GM21381 (cell line): Measurements from ENCODE around the gene GPR180.

ENCODE experiments used
- ATAC-seq: cut with Tn5 transposase; IDR thresholded peaks from one replicate; pipeline ENCODE4 v1.9.1; 2021; ENCODE audit warnings: mild to moderate bottlenecking, moderate library complexity; ENCODE audit not compliant: unreplicated experiment

Gene GPR180

DNA sequence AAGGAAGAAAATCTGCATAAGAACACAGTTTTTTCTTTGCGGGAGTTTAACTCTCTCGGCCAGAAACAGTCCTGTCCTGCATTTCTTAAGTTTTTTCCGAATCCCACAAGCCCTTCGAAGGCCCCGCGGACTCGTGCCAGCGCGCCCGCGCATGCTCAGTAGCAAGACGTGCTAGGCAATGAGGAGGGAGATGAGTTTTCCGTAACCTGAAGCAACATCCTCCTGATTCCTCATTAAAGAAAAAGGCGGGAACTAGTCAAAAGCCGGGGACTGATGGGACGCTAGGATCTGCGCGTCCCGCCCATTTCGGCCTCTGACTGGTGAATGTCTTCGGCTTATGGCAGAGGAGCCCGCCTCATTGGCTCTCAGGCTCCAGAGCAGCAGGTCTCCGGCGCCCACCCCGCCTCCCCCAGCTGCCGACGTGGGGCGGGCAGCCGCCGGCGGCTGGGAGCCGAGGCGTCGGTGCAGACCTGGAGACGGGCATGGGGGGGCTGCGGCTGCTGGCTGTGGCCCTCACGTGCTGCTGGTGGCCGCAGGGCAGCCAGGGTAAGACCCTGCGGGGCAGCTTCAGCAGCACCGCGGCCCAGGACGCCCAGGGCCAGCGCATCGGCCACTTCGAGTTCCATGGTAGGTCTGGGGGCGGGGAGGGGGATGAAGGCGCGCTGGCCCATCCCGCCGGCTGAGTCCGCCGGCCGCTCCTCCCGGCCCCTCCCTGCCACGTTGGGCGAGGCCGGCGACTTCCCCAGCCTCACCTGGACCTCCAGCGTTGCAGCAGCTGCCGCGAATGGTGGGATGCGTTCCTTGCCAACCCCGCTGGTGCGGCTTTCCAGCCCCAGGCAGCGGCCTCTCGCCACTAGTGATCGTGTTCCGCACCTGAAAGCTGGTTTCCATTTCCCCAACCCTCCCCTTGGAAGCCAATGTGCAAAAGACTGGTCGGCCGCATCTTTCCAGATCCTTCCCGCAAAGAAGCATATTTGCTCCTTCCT, at the start of gene GPR180:
TSS of gene GPR180 (plus strand) at position 412 of the 986 bp plus-strand sequence. CDS start at position 483, 71 bp downstream.
- peak; percentile 99 for ATAC-seq

GRCh38 chr13:94552095-94552494, 49.6 kb upstream of the GPR180 start:
- ATAC-seq, result no peak

GRCh38 chr13:94553766-94554165, 47.9 kb upstream of the GPR180 start:
- no peak for ATAC-seq

DNA sequence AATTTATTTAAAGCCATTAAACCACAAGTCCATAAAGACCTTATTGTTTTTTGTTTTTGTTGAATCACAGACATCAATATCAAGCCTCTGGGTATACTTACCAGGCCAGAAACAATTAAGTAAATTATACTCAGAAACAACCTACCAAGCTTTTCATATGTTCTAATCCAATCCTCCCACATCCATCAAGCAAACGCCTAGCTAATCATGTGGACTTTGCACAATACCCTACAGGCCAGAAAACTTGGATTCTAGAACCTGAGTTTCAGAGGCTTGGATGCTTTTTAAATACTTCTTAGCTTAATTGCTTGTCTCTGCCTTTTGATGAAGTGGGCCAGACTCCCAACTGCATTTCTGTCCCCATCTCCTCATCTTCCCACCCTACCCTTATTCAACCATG, 45.6 kb upstream of the GPR180 start:
- no peak for ATAC-seq

GRCh38 chr13:94556621-94557020, 45.0 kb upstream of the GPR180 start:
- no peak for ATAC-seq

GRCh38 chr13:94557684-94558235, 43.9 kb upstream of the GPR180 start:
- no peak for ATAC-seq

DNA sequence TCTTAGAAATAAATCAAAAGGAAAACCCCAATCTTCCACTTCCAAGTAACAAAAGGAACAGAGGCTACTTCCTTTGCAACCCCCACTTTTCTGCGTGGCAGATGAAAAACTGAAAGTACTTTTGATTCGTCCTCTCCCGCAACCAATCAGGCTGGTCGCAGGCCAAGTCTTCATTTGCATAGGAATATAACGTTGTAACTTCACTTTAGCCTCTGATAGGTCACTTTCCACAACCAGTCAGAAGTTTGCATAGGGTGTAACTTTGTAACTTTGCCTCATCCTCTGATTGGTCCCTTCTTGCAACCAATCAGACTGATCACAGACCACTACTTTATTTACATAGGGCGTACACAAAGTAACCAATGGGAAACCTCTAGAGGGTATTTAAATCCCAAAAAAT, 42.9 kb upstream of the GPR180 start:
- no peak for ATAC-seq

- no peak for ATAC-seq
Measured at GRCh38 chr13:94559222-94559795, 42.3 kb upstream of the GPR180 start.

GRCh38 chr13:94560116-94560515, 41.5 kb upstream of the GPR180 start:
- ATAC-seq, result no peak

DNA sequence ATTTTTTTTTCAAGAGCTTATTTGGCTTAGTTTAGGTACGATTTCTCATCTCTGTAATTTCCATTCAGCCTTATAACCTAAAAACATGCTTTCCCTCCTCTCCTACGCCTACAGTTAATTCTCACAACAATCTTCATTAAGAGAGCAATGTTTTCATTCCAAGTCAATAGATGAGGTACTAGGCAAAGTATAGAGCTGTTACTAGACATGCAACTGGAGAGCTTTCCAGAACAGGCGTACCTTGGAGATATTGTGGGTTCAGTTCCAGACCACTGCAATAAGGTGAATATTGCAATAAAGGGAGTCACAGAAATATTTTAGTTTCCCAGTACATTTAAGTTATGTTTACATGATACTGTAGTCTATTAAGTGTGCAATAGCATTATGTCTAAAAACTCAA, 40.5 kb upstream of the GPR180 start:
- ATAC-seq, result no peak

DNA sequence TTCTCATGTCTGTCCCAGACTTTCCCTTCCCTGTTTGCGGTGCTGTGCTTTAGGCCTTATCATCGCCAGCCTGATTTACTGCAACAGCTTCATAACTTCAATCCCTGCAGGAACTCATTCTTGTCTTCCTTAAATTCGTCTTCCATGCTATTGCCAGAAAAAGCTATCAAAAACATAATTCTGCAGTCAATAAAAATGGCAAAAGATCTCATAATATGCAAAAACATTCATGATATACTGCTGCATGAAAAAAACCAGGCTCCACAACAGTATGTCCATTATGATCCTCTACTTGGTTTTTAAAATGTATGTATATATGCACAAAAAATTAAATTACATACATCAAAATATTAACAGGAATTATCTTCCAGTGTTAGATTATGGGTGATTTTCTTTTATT, 34.1 kb upstream of the GPR180 start:
- ATAC-seq, result no peak

GRCh38 chr13:94568443-94568842, 33.2 kb upstream of the GPR180 start:
- ATAC-seq, result no peak

- no peak for ATAC-seq
Measured at GRCh38 chr13:94569615-94570014, 32.0 kb upstream of the GPR180 start.

DNA sequence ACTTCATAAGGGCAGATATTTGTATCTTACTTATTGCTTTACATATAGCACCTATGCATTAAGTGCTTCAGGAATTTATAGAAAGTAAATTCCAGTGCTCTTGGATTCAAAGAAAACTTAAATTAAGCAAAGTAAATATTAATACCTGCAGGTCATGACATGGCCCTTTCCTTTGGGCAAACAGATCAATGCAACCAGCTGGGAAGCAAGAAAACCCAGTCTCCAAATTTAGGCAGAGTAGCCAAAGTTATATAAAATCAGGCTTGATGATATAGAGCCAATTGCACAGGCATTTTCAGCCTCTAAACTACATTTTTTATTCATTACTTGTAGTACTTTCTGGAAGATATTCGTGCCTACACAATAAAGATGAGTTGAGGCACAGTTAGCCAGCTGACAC, 22.6 kb upstream of the GPR180 start:
- no peak for ATAC-seq

DNA sequence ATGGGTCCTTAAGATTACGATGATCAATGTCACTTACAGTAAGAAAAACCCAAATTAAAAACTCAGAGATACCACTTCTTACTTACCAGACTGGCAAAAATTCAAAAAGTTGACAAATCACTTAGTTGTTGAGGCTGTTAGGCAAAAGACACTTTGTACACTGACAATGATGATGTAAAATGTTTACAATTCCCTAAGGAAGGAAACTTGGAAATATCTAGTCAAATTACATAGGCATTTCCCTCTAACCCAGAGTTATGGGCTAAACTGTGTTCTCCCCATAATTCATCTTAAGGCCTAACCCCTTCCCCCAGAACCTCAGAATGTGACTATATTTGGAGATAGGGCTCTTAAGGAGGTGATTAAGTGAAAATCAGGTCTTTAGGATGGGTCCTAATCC, 17.7 kb upstream of the GPR180 start:
- ATAC-seq, result no peak

- no peak for ATAC-seq
Measured at GRCh38 chr13:94585543-94586101, 16.0 kb upstream of the GPR180 start.

GRCh38 chr13:94586371-94586770, 15.3 kb upstream of the GPR180 start:
- ATAC-seq, result no peak

GRCh38 chr13:94588541-94588940, 13.1 kb upstream of the GPR180 start:
- no peak for ATAC-seq

- ATAC-seq, result peak; percentile 42
Measured at GRCh38 chr13:94590744-94591143, 10.9 kb upstream of the GPR180 start.

- ATAC-seq, result peak; percentile 45
Measured at GRCh38 chr13:94595001-94595949, 6.4 kb upstream of the GPR180 start.
